LNCaP clone FGC (cell line): Measurements from ENCODE around the gene PCNP.
A peak's percentile ranks its signal among the peaks of the same experiment; 100 is the strongest.
"Not testable (repeated sequence)": the region's sequence is repeated elsewhere in the genome, so short reads cannot be mapped to it uniquely, and the experiment has no call there.

Experiments used
- DNase-seq: peaks from one replicate; pipeline ENCODE4 v3.0.0-alpha.2; 2011; ENCODE audit warnings: low read depth
- H3K4me3 ChIP-seq: 2 replicates; pipeline ENCODE4 v1.5.1; 2011; ENCODE audit warnings: mild to moderate bottlenecking, low read depth, low read length, control low read depth
- TF ChIP-seq, protein P1 (sequence below): IDR thresholded peaks from 2 replicates; pipeline ENCODE4 v1.5.1; 2012; ENCODE audit warnings: mild to moderate bottlenecking; ENCODE audit not compliant: control insufficient read depth, insufficient read depth; ENCODE audit errors: extremely low read depth

PCNP gene

DNA sequence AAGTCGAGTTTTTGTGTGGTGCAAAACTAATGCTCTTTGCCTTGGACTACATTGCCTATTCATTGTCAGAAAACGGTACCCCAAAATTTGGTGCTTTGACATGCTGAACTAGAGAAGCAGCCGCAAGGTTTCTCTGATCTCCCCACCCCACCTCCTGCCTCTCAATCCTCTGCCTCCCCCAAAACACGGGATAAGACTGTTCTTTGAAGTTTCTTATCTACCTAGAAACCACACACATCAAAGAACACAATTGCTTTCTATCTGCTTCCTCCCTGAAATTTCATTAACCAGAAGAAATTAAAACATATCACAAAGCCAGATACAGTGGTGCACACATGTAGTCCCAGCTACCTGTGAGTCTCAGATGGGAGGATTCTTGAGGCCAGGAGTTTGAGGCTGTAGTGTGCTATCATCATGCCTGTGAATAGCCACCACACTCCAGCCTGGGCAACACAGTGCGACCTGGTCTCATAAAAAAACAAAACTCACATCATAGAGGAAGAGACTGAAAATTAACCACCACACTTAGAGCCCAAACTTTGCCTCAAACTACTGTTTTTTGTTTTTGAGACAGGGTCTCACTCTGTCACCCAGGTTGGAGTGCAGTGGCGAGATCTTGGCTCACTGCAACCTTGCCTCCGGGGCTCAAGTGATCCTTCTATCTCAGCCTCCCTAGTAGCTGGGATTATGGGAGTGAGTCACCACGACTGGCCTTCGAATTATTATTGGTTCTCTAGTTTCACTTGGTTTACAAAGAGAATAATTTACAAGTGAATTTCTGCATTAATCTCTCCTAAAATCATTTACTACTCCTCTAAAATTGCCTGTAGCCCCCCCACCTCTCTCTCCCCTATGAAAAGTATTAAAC lies 2.7 kb upstream of the PCNP start:
- TF ChIP-seq, protein P1, sequence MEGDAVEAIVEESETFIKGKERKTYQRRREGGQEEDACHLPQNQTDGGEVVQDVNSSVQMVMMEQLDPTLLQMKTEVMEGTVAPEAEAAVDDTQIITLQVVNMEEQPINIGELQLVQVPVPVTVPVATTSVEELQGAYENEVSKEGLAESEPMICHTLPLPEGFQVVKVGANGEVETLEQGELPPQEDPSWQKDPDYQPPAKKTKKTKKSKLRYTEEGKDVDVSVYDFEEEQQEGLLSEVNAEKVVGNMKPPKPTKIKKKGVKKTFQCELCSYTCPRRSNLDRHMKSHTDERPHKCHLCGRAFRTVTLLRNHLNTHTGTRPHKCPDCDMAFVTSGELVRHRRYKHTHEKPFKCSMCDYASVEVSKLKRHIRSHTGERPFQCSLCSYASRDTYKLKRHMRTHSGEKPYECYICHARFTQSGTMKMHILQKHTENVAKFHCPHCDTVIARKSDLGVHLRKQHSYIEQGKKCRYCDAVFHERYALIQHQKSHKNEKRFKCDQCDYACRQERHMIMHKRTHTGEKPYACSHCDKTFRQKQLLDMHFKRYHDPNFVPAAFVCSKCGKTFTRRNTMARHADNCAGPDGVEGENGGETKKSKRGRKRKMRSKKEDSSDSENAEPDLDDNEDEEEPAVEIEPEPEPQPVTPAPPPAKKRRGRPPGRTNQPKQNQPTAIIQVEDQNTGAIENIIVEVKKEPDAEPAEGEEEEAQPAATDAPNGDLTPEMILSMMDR: no peak
- H3K4me3 ChIP-seq: no peak overlapping the region
- no peak for DNase-seq

DNA sequence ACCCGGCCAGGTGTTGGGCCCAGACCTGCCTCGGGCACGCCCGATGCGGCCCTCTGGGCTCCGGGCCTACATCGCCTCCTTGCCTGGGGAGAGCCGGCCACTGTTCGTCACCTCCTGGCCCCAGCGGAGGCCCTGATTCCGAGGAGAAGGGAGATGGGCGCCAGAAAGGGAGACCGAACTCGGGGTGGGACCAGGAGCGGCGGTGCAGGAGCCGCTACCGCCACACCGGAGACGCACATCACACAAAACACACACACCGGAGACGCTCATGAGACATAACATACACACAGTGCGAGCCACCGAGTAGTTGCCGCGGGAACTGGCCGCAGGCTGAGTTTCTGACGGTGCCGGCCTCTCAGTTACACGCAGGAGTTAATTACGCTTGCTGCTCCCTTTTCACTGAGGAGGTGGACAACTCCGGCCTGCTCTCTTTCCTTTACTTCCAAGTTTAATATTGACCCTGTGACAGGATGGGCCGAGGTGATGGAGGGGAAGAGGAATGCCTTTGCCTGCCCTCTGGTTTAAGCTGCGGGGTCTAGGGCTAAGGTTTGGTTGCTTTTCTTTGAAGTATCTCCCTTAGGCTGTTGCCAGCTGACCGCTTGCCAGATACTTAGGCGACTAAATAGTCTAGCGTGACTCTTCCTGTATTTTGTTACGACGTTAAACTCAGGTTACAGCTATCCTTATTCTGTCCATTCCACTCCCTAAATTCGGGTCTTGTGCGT lies 570 bp downstream of the PCNP start:
- peak; percentile 50 for DNase-seq
- TF ChIP-seq, protein P1: no peak
- peak overlapping the region; percentile 90 for H3K4me3 ChIP-seq

DNA sequence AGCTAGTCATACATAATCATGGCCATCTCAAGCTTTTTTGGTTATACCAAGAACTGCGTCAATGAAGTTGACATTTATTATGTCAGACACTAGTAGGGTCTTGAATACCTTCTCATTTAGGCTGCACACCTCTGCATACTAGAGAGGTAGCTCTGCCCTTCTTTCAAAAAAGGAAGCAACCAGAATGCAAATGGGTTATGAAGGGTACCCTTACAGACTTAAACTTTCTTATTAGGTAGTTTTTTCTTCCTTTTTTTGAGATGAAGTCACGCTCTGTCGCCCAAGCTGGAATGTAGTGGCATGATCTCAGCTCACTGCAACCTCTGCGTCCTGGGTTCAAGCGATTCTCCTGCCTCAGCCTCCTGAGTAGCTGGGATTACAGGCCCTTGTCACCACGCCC lies 3.3 kb downstream of the PCNP start:
- TF ChIP-seq, protein P1: no peak
- no peak overlapping the region for H3K4me3 ChIP-seq

DNA sequence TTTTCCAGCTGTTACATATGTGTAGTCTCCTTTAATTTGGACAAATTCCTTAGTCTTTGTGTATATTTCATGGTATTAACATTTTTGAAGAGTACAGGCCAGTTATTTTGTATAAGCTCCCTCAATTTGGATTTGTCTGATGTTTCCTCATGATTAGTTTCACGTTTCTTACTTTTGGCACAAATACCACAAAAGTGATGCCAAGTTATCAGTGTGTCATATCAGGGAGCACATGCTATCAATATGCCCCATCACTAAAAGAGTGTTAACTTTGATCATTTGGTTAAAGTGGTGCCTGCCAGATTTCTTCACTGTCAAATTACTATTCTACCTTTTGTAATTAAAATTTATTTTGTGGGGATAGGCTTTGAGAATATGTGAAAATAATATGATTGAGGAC lies 14.6 kb downstream of the PCNP start:
- H3K4me3 ChIP-seq: no peak overlapping the region
- TF ChIP-seq, protein P1: no peak
- no peak for DNase-seq

More for the DNA sequence above, 3.3 kb downstream of the PCNP start:
- DNase-seq: no peak

DNA sequence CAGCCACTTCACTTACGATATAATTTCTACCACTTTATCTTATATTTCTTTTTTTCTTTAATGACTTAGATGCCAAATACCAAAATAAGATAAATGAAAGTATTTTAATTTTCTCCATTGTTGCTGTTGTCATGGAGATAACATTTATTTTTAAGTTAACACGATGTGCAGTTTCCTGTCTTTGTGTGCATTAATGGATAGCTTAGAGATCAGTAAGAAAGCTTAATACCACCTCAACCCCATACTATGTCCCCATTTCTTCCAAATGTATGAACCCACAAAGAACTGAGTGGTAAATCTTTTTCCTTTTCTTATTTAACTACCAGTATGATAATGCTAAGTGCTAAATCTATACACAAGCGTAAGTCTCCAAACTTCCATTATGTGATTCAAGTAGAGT lies 17.1 kb downstream of the PCNP start:
- TF ChIP-seq, protein P1: no peak

DNA sequence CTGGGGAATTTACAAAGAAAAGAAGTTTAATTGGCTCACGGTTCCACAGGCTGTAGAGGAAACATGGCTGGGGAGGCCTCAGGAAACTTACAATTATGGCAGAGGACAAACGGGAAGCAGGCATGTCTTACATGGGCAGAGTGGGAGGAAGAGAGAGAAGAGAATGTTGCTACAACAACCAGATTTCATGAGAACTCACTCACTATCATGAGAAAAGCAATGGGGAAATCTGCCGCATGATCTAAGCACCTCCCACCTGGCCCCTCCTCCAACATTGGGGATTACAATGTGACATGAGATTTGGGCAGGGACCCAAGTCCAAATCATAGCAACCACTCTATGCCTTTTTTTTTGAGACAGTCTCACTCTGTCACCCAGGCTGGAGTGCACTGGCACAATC lies 28.8 kb downstream of the PCNP start:
- no peak overlapping the region for H3K4me3 ChIP-seq
- DNase-seq: no peak
- TF ChIP-seq, protein P1: no peak

More for the DNA sequence above, 17.1 kb downstream of the PCNP start:
- no peak overlapping the region for H3K4me3 ChIP-seq
- DNase-seq: no peak

DNA sequence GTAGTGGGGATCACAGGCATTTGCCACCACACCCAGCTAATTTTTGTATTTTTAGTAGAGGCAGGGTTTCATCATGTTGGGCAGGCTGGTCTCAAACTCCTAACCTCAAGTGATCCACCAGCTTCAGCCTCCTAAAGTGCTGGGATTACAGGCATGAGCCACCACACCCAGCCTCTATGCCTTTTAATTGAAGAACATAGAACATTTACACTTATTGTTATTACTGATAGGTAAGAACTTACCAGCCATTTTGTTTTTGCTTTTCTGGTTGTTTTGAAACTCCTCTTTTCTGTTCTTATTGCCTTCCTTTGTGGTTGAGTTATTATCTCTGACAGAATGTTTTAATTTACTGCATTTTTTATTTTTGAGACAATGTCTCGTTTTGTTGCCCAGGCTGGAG lies 29.2 kb downstream of the PCNP start:
- no peak for DNase-seq
- TF ChIP-seq, protein P1: no peak
- H3K4me3 ChIP-seq: no peak overlapping the region

DNA sequence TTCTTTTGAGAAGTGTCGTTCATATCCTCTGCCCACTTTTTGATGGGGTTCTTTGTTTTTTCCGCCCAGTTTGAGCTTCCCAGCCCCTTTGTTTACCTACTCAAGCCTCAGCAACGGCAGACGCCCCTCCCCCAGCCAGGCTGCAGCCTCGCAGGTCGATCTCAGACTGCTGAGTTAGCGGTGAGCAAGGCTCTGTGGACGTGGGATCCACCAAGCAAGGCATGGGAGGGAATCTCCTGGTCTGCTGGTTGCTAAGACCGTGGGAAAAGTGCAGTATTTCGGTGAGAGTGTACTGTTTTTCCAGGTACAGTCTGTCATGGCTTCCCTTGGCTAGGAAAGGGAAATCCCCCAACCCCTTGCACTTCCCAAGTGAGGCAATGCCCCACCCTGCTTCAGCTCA lies 31.4 kb downstream of the PCNP start:
- H3K4me3 ChIP-seq, DNase-seq: not testable (repeated sequence)
